ENCODE data around the gene MSANTD2. TPM values are rescaled to one million over a fixed set of nuclear protein-coding genes. Genes with fewer than 3 reads are reported as not detected.
A peak's percentile ranks its signal among the peaks of the same experiment; 100 is the strongest.

Gene MSANTD2
- polyA plus RNA-seq, 3 donors: 23.3 to 43.6 (median 38.9) TPM

DNA sequence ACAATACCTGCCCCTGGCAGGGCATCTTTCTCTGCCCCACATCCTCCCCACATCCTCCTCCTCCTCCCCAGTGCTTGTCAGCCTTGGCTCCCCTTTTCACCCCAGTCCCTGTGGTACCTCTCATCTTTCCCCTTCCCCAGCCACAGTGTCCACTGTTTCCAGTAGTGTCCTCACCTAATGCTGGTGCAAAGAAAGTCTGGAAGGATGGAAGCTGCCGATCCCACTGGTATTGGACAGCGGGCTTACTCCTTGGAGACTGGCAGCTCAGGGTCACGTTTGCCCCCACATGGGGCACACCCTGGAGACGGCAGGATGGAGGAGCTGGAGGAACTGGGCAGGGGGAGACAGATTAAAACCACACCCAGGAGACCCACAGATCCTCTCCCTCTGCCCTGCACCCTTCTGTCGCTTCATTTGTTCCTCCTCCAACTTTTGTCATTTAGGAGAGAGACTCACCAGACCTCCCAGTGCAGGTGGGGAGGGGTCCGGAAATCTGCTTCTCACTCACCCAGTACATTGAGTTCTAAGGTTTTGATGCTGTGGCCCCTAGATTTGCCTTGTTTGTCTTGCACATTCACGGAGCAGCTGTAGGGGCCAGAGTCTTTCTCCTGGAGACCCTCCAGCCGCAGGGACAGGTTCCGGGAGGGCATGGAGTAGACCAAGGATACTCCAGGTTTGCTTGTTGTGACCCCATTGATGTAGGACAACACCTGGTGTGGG, 44.0 kb downstream of the MSANTD2 start:
- no peak for DNase-seq

DNA sequence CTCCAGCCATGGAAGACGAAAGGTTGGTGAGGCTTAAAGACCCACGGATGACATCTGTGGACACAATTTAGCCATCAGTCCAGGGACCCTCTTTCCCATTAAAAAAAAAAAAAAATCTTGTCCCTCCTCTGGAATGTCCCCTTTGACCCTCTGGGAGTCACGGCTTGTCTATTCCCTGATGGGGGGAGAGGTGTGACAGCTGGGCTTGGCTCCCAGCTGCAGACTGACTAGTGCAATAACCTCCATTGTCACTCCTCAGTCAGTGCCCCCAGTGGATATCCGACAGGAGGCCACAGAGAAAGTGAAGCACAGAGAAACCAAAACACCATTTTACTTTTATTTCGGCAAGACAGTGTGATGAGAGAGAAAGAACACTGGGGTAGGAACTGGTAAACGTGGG, 45.5 kb downstream of the MSANTD2 start:
- DNase-seq: no peak

GRCh38 chr11:124754309-124754708, 45.9 kb downstream of the MSANTD2 start:
- no peak for DNase-seq

GRCh38 chr11:124753624-124754023, 46.6 kb downstream of the MSANTD2 start:
- DNase-seq: no peak

DNA sequence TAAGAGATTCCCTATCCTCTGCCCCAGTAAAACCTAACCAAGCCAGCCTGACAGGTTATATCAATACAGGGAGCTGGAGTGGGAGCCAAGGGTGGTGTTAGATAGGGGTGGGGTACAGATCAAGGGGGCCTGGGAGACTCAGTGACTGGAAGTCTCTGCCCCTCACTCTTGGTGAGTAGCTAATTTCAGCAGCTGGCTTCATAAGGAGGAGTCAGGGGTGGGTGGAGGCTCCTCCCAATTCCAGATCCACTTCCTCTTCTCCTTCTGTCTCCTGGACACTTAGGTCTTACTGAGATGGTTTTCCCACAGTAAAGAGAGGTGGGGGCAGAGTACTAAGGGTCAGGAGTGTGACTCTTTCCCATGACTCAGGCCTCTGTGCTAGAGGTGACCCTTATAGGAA, 47.0 kb downstream of the MSANTD2 start:
- DNase-seq: no peak

DNA sequence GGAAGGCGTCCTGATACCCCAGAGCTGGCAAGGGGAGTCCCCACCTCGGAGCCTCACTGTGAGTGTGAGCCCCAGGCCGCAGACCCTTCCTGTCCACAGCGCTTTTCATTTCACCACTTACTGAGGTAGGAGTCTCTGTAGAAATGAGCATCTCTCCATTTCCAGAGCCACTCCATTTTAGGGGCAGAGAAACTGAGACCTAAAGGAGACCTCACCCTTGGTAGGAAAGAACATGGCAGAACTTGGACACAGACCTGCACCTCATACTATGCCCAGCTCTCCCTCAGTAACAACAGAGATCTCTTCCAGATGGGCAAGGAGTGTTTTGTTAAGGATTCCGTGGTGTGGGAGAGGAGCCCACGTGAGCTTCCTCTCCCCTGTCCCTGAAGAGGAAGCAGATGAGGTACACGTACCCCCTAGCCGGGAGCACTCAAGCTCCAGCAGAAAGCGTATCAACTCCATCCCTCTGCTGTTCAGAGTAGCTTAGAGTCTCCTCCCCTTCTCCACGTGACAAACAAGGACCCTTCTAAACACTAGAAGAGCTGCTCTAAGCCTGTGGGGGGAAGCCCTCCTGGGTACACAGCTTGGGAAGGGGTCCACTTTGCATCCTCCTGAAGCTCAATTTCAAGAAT, 47.6 kb downstream of the MSANTD2 start:
- no peak for DNase-seq

DNA sequence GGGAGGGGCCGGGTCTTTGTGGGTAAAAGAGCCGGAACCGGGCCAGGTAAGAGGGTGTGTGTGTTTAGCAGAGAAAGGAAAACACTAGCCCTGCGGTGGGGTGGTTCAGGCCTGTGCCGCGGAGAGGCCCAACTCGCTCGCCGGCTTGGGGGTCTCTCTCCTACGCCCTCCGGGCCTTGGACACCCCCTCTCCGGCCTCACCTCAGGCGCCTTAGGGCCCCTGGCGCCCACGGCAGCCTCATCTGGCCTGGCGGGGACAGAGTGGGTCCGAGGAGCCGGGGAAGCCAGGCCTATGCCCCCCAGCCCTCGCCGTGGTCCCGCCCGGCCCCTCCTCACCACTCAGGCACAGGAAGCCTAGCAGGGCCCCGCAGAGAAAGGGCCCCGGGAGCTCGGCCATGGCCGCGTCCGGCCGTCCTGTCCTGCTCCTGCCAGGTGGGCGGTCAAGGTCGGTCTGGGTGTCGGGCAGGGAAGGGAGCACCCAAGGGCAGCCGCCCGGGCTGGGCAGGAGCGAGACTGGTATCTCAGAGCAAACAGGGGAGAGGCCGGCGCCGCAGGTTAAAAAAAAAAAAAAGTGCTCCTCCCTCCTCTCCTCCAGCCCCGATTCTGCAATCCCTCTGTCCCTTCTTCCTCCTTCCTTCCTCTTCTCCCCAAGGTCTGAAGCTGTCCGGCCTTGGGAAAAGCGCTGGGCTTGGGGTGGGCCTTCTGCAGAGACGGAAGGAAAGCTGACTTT, 48.3 kb downstream of the MSANTD2 start, which contains the start of gene VSIG2:
Gene VSIG2, minus strand, starts transcription at position 515 of the 730 bp plus-strand sequence. Its CDS starts 118 bp downstream, at position 397.
- DNase-seq: no peak

GRCh38 chr11:124751391-124751740, 48.8 kb downstream of the MSANTD2 start:
- DNase-seq: no peak

DNA sequence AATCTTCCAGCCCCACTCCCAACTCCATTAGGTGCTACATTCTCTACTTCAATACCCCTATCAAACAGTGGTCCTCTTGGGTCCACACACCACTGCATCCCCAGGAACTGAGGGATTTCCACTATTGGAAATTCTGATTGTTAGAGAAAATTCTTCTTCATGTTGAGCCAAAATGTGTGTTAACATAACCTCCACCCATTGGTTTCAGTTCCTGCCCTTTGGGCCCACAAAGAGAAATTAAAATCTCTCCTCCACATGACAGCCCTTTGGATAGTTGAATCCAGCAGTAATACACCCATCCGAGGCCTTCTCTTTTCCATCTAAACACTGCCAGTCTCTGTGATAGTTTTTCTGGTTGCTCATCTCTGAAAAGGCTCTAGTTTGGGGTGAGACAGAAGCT, 50.3 kb downstream of the MSANTD2 start:
- DNase-seq: no peak

GRCh38 chr11:124748481-124749343, 51.5 kb downstream of the MSANTD2 start:
- no peak for DNase-seq

- DNase-seq: no peak
Measured at GRCh38 chr11:124748100-124748418, 52.1 kb downstream of the MSANTD2 start.

GRCh38 chr11:124747406-124748099, 52.7 kb downstream of the MSANTD2 start:
- DNase-seq: no peak

DNA sequence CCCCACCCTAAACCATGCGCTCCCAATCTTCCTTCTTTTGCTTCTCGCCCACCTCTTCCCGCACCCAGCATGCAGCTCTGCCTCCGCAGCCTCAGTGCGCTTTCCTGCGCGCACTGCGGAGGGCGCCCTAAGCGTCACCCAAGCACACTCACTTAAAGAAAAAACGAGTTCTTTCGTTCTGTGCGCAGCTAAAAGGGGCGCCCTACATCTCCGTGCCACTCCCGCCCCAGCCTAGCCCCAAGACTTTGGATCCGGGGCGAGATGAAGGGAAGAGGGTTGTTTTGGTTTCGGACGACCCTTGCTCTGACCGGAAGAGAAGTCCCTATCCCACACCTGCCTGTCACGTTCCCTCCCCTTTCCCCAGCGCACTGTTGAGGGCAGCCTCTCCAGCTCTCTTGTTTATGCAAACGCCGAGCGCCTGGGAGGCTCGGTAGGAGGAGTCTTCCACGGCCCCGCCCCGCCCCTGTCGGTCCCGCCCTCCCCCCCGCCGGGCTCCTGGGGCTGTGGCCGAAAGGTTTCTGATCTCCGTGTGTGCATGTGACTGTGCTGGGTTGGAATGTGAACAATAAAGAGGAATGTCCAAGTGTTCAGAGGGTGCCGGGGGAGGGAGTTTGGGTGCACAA, 53.5 kb downstream of the MSANTD2 start:
- no peak for DNase-seq

DNA sequence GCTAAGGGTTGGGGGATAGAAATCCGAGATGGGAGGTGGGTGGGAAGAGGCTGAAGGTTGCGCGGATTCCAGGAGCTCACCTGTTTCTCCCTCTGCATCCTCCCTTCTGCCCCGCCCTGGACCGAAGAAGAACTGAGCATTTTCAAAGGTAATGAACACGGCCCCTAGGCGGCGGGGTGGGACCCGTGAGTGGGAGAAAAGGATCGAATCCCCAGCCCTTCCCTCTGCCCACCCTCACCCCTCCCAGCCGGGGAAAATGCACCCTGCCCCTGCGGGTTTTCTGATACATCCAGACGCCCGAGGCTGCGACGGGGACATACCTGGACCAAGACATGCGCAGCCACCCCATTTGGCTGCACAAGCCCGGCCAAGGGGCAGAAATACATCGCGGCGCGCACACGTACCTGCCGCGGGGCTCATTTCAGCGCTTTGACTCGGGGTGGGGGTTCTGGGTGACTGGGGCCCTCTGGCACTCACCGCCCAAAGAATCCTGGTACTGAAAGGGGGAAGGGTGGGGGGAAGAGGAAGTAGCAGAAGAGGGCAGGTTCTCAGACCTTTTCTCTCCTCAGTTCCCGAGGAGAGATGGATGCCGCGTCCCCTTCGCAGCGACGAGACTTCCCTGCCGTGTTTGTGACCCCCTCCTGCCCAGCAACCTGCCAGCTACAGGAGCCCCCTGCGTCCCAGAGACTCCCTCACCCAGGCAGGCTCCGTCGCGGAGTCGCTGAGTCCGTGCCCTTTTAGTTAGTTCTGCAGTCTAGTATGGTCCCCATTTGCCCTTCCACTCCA, 54.2 kb downstream of the MSANTD2 start:
- DNase-seq: no peak

- no peak for DNase-seq
Measured at GRCh38 chr11:124745270-124745834, 54.9 kb downstream of the MSANTD2 start.

DNA sequence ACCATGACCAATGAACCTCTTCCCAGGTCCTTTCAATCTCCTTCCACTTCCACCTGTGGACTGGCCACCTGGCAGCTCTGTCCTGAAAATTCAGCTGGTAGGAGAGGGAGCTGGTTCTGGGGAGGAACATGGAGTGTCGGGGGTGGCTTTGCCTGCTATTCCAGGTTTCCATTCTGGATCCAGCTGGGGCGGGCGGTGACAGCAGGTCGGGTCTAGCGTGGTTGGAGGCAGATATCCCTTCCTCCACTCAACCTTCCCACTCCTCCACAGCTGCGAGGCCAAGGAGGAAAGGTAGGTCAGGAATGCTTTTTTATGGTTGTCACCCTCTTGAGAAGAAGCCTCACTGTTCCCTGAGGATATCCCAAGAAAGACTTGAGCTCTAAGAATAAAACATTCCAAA, 57.2 kb downstream of the MSANTD2 start:
- no peak for DNase-seq

GRCh38 chr11:124742555-124742954, 57.7 kb downstream of the MSANTD2 start:
- DNase-seq: no peak

GRCh38 chr11:124740277-124740882, 59.8 kb downstream of the MSANTD2 start:
- DNase-seq: no peak

- DNase-seq: peak; percentile 95
Measured at GRCh38 chr11:124739479-124740276, 60.5 kb downstream of the MSANTD2 start, which contains the start of gene NRGN. TSS of gene NRGN (plus strand) at chr11:124739942. CDS start at chr11:124740085, 143 bp downstream.

Data from renal pelvis (tissue), 4 donors.